Right kidney (tissue), 1 donor: ENCODE results near the gene PPT1.

Experiments
- DNase-seq: peaks from one replicate; pipeline ENCODE4 v3.0.0-alpha.2; 2016

The PPT1 gene

DNA sequence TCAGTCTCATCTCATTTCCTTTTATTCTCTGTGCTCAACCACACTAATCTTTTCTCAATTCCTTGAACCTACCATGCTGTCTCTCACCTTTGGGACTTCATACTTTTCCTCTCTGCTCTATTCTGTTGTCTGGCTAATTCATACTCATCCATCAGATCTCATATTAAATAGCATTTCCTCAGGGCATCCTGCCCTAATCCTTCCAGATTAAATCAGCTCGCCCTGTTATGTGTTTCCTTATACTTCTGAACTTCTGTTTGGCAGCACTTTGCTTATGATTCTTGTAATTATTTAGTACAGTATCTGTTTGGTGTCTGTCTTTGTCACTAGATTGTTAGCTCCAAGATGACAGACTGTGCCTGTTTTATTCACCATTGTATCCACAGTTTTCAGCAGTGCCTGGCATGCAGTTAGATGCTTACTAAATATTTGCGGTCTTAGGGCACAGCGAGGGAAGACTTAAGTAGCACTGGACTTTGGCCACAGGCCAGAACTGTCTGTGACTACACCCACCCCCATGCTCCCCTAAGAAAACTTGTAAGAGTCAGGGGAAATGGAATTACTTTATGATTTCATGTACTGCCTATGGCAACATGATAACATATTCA, 66.4 kb downstream of the PPT1 start:
- no peak for DNase-seq

DNA sequence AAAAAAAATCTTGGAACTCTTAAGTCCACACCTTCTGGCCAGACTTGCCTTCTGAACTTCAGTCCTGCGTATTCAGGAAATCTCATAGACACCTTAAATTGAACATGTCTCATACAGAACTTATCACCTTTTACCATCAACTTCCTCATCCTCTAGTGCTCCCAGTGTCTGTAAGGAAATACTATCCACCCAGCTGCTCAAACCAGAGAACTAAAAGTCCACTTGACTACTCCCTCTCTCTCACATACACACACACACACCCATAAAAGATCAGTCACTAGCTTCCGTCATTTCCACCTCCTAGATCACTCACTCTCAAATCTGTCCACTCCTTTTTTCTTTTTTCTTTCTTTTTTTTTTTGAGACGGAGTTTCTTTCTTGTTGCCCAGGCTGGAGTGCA, 67.4 kb downstream of the PPT1 start:
- no peak for DNase-seq

DNA sequence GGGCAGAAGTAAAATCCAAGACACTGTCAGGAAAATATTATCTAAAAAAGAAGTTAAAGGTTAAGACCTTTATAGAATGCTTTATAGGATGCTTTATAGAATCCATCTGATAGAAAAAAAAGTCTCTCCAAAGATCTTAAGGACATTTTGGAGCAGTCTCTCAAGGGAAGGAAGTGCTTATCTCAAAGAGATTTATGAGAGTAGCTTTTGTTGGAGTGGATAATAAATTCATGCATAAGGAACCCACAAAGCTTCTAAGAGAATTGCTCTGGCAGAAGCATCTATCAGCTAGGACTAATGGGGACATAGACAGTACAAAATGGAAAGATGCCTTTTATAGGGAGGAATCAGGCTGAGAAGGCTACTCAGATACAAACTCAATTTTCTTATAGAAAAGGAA, 69.4 kb downstream of the PPT1 start:
- DNase-seq = no peak

DNA sequence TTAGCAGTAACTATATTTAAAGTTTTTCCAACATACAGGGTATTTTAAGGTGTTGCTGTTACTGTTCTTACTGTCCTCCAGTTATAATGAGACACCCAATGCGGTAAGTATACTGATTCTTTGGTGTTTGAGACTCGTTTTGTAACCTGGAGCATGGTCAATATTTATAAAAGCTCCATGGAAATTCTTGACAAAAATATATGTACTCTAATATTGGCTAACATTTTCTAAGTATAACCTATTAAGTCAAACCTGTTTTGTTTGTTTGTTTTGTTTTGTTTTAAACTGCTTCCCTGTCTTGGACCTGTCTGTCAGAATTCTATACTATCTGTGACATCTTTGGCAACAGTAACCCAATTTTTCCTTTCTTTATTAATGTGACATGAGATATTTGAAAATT, 72.4 kb downstream of the PPT1 start:
- DNase-seq = no peak

DNA sequence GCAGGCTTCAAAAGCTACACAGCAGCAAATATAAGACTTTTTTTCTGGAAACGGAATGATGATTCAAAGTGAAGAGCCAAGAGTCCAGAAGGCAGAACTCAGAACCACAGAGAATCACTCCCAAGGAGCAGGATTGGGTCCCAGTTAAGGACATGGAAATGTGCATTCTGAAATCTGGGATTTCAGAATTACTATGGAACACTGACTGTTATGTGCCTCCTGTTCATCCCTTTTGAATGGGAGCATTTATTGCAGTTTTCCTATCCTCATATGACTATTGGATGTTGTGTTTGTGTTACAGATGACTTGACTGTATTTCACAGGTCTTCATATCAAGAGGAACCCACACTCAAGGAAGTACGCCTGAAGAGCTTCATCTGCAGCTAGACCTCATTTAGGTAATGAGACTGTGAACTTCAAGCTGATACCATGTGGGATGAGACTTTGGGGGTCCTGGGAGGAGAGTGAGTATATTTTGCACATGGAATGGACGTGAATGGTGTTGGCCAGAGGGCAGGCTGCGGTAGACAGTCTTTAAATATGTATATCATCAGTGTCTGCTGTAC, 73.6 kb downstream of the PPT1 start:
- DNase-seq = no peak
